Keratinocyte (primary cell): Measurements from ENCODE around the gene NFKBIZ. TPM values are rescaled to one million over a fixed set of nuclear protein-coding genes. Genes with fewer than 3 reads are reported as not detected.

Source experiments
- DNase-seq: peaks from one replicate; pipeline ENCODE4 v3.0.0-alpha.2; 2011; ENCODE audit warnings: low read depth, missing footprints, low spot score
- FAIRE-seq: peaks from 2 replicates; lab custom pipeline; 2011; peaks lifted over from hg19 to GRCh38; lab: Jason Lieb, UNC
- H2AFZ ChIP-seq: 2 replicates; pipeline ENCODE4 v1.6.0; 2012; ENCODE audit warnings: low read length, control low read depth, inconsistent platforms; ENCODE audit not compliant: control insufficient read depth
- H3K27ac ChIP-seq: 2 replicates; pipeline ENCODE4 v1.5.1; 2011; ENCODE audit warnings: low read length; ENCODE audit not compliant: control insufficient read depth, insufficient read depth
- H3K27me3 ChIP-seq: 3 replicates; pipeline ENCODE4 v1.6.0; 2011; ENCODE audit warnings: low read length; ENCODE audit not compliant: control insufficient read depth, insufficient read depth; ENCODE audit errors: extremely low read depth
- H3K36me3 ChIP-seq, 2 experiments: 2 replicates in 1 of 2; 3 replicates in 1 of 2; pipeline ENCODE4 v1.5.1; 2011; ENCODE audit warnings: low read length in 2 of 2, mild to moderate bottlenecking in 1 of 2; ENCODE audit not compliant: control insufficient read depth in 2 of 2, insufficient read depth in 2 of 2; ENCODE audit errors: extremely low read depth in 1 of 2
- H3K4me1 ChIP-seq: 3 replicates; pipeline ENCODE4 v1.5.1; 2011; ENCODE audit warnings: low read length; ENCODE audit not compliant: control insufficient read depth, insufficient read depth; ENCODE audit errors: extremely low read depth
- H3K4me2 ChIP-seq: 3 replicates; pipeline ENCODE4 v1.6.0; 2011; ENCODE audit warnings: low read depth, low read length; ENCODE audit not compliant: control insufficient read depth, insufficient read depth; ENCODE audit errors: extremely low read depth
- H3K4me3 ChIP-seq, 3 experiments: fragments of 200-600 bp in 1 of 3; sonication (generic) in 1 of 3; 2 replicates in 2 of 3; 3 replicates in 1 of 3; pipeline ENCODE4 v1.5.1; 2011 to 2016; ENCODE audit warnings: low read length in 3 of 3, mild to moderate bottlenecking in 3 of 3, control low read depth in 2 of 3, inconsistent platforms in 1 of 3, low read depth in 1 of 3, mixed read lengths in 1 of 3, mixed run types in 1 of 3, moderate library complexity in 1 of 3; ENCODE audit not compliant: control insufficient read depth in 2 of 3, insufficient read depth in 2 of 3; ENCODE audit errors: extremely low read depth in 1 of 3
- H3K79me2 ChIP-seq: 2 replicates; pipeline ENCODE4 v1.6.0; 2012; ENCODE audit warnings: low read length; ENCODE audit not compliant: control insufficient read depth, insufficient read depth
- H3K9ac ChIP-seq: 3 replicates; pipeline ENCODE4 v1.6.0; 2011; ENCODE audit warnings: low read length; ENCODE audit not compliant: control insufficient read depth, insufficient read depth; ENCODE audit errors: extremely low read depth
- H3K9me1 ChIP-seq: 3 replicates; pipeline ENCODE4 v1.6.0; 2011; ENCODE audit warnings: low read length; ENCODE audit not compliant: control insufficient read depth, insufficient read depth; ENCODE audit errors: extremely low read depth
- H3K9me3 ChIP-seq: 2 replicates; pipeline ENCODE4 v1.5.1; 2012; ENCODE audit warnings: low read depth, low read length; ENCODE audit not compliant: control insufficient read depth
- H4K20me1 ChIP-seq: 3 replicates; pipeline ENCODE4 v1.6.0; 2011; ENCODE audit warnings: low read length; ENCODE audit not compliant: control insufficient read depth, insufficient read depth; ENCODE audit errors: extremely low read depth
- EZH2 ChIP-seq: IDR thresholded peaks from one replicate; pipeline ENCODE4 v1.6.1; 2012; ENCODE audit warnings: inconsistent platforms, mild to moderate bottlenecking, low read length, moderate library complexity
- dilution Hi-C: fragments of 300-500 bp; cut with MboI; formaldehyde crosslinking; loops from one replicate; pipeline ENCODE4 v1.7.0; 2020; ENCODE audit warnings: low sequenced_read_pairs; ENCODE audit not compliant: extremely low pct_ligation_motif_present
- polyA plus RNA-seq, 5 experiments: library from polyadenylated mRNA; depleted of rRNA in 3 of 5; stranded (reverse) in 3 of 5; stranded (forward) in 1 of 5; unstranded in 1 of 5; fragments of >200 nt; gene quantifications; 1 replicate in 1 of 5; 2 replicates in 3 of 5; 3 replicates in 1 of 5; pipeline versions ENCODE4 v1.2.1 to v1.2.3, GENCODE V29; 2011 to 2012; ENCODE audit warnings: missing spikeins in 2 of 5, low read depth in 1 of 5, low replicate concordance in 1 of 5
- TF ChIP-seq, protein P1 (sequence below), 3 experiments: IDR thresholded peaks in 1 of 3; conservative IDR thresholded peaks in 1 of 3; optimal IDR thresholded peaks in 1 of 3; 2 replicates in 2 of 3; 3 replicates in 1 of 3; pipeline versions ENCODE3 to v1.5.1; 2011; ENCODE audit warnings: low read length in 3 of 3, mild to moderate bottlenecking in 3 of 3, moderate library complexity in 2 of 3, control low read depth in 1 of 3, inconsistent platforms in 1 of 3; ENCODE audit not compliant: insufficient read depth in 2 of 3; ENCODE audit errors: extremely low read depth in 1 of 3

The NFKBIZ gene
- polyA plus RNA-seq, 1 donor (not counting 4 experiments of a cell fraction or from before 2014, with no cell fraction given) = 88.9 TPM

DNA sequence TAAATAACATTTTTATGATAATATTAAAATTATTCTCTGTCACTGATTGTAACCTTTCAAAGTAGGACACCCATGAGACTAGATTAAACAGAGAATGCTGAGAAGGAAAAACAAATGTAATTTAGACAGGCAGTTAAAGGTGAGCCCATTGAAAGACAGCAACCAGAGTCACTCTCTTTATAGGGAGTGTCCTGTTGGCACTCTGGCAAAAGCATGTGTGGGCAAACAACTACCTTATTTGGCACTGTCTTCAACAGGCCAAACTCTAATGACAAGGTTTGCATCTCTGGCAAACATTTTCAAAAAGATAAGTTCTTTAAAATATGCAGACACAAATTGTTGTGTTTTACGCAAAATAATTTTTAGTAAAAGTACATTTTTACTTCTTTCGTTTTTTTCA is 29.8 kb downstream of the NFKBIZ start:
- FAIRE-seq = no peak
- Histone ChIP-seq H2AFZ (no peak overlapping the region), H3K9me1 (no peaks in the 10 kb centered on the region), H3K36me3 (no peaks in the 10 kb centered on the region), H3K27ac (no peak overlapping the region), H3K27me3 (no peaks in the 10 kb centered on the region), H4K20me1 (no peaks in the 10 kb centered on the region), H3K9me3 (no peaks in the 10 kb centered on the region), H3K4me2 (no peak overlapping the region), H3K4me3 (no peak overlapping the region), H3K79me2 (no peaks in the 10 kb centered on the region), H3K9ac (no peak overlapping the region), H3K4me1 (no peaks in the 10 kb centered on the region)
- DNase-seq = no peak
- dilution Hi-C loops = no loop called here
- TF ChIP-seq, protein P1, sequence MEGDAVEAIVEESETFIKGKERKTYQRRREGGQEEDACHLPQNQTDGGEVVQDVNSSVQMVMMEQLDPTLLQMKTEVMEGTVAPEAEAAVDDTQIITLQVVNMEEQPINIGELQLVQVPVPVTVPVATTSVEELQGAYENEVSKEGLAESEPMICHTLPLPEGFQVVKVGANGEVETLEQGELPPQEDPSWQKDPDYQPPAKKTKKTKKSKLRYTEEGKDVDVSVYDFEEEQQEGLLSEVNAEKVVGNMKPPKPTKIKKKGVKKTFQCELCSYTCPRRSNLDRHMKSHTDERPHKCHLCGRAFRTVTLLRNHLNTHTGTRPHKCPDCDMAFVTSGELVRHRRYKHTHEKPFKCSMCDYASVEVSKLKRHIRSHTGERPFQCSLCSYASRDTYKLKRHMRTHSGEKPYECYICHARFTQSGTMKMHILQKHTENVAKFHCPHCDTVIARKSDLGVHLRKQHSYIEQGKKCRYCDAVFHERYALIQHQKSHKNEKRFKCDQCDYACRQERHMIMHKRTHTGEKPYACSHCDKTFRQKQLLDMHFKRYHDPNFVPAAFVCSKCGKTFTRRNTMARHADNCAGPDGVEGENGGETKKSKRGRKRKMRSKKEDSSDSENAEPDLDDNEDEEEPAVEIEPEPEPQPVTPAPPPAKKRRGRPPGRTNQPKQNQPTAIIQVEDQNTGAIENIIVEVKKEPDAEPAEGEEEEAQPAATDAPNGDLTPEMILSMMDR (optimal IDR thresholded peaks at IDR 0.05 in 1 of 3, IDR thresholded peaks at IDR 0.05 in 1 of 3, conservative IDR thresholded peaks at IDR 0.05 in 1 of 3; ENCODE audit: extremely low read depth in 1 of 3, insufficient read depth in 2 of 3, low read length in 3 of 3) = no peak
- no peak for TF ChIP-seq EZH2

GRCh38 chr3:101879623-101880284 is 30.4 kb downstream of the NFKBIZ start:
- DNase-seq = no peak
- H3K9me3 ChIP-seq = no peaks in the 10 kb centered on the region
- H2AFZ ChIP-seq = no peak overlapping the region
- no peaks in the 10 kb centered on the region for H3K36me3 ChIP-seq
- dilution Hi-C loops = no loop called here
- no peak overlapping the region for H3K4me3 ChIP-seq
- H3K4me1 ChIP-seq = peaks cover under 1% of the 10 kb centered on the region
- H3K27ac ChIP-seq = no peak overlapping the region
- no peaks in the 10 kb centered on the region for H3K27me3 ChIP-seq
- no peak overlapping the region for H3K9ac ChIP-seq
- H3K9me1 ChIP-seq = no peaks in the 10 kb centered on the region
- no peaks in the 10 kb centered on the region for H3K79me2 ChIP-seq
- H4K20me1 ChIP-seq = no peaks in the 10 kb centered on the region
- no peak overlapping the region for H3K4me2 ChIP-seq
- peak; percentile 74 for FAIRE-seq
- TF ChIP-seq, protein P1 (optimal IDR thresholded peaks at IDR 0.05 in 1 of 3, IDR thresholded peaks at IDR 0.05 in 1 of 3, conservative IDR thresholded peaks at IDR 0.05 in 1 of 3; ENCODE audit: extremely low read depth in 1 of 3, insufficient read depth in 2 of 3, low read length in 3 of 3) = no peak
- TF ChIP-seq EZH2 = no peak
